K562 (cell line): ENCODE measurements around the gene ABCA1. TPM values are rescaled to one million over a fixed set of nuclear protein-coding genes. Genes with fewer than 3 reads are reported as not detected.

Experiments
- ATAC-seq: fragments of 200-7000 bp; cut with Tn5 transposase; 3 replicates; pipeline ENCODE4 v1.9.1; 2020; ENCODE audit warnings: moderate library complexity
- BruUV-seq: library from RNA; stranded (reverse); fragments of 400-500 nt; replicated peaks from 2 replicates; lab custom pipeline; 2021; lab: Mats Ljungman, UMichigan
- CTCF ChIA-PET: fragments of 300-600 bp; formaldehyde crosslinking; extraction: SDS; loops from one replicate; lab custom pipeline; 2021; ENCODE audit warnings: low intra/inter-chr PET ratio; lab: Yijun Ruan, JAX
- POLR2A ChIA-PET: fragments of 300-600, 350-650 bp; sonication (Branson Sonifier 250); formaldehyde crosslinking; extraction: SDS; loops from one replicate; lab custom pipeline; 2021; ENCODE audit warnings: antibody characterized with exemption, inconsistent platforms; lab: Yijun Ruan, JAX
- DNase-seq, 4 experiments: peaks; one replicate each; pipeline versions ENCODE4 v3.0.0 to v3.0.0-alpha.2; 2011 to 2018; ENCODE audit warnings: low spot score in 3 of 4, mixed read lengths in 3 of 4; ENCODE audit errors: extremely low read depth in 1 of 4
- FAIRE-seq: peaks from 2 replicates; lab custom pipeline; 2011; peaks lifted over from hg19 to GRCh38; lab: Jason Lieb, UNC
- H2AFZ ChIP-seq: 2 replicates; pipeline ENCODE4 v1.6.0; 2011; ENCODE audit warnings: low read depth, low read length, control low read depth, inconsistent platforms
- H3K27ac ChIP-seq: fragments of 200-600 bp; 3 replicates; pipeline ENCODE4 v1.8.0; 2011; ENCODE audit warnings: low read depth, mild to moderate bottlenecking, control low read depth, inconsistent platforms, low read length, moderate library complexity, mixed read lengths; ENCODE audit errors: extremely low read depth
- H3K27me3 ChIP-seq, 2 experiments: fragments of 300-600 bp in 1 of 2; 2 replicates in 1 of 2; 3 replicates in 1 of 2; pipeline versions ENCODE4 v1.6.0 to v1.8.0; 2011; ENCODE audit warnings: inconsistent platforms in 2 of 2, low read length in 2 of 2, mild to moderate bottlenecking in 1 of 2, mixed read lengths in 1 of 2, moderate library complexity in 1 of 2; ENCODE audit not compliant: control insufficient read depth in 2 of 2, insufficient read depth in 2 of 2
- H3K36me3 ChIP-seq: fragments of 300-600 bp; 3 replicates; pipeline ENCODE4 v1.8.0; 2011; ENCODE audit warnings: mild to moderate bottlenecking, low read length, inconsistent platforms; ENCODE audit not compliant: control insufficient read depth, insufficient read depth
- H3K4me1 ChIP-seq, 2 experiments: fragments of 200-600 bp in 1 of 2; replicated peaks in 1 of 2; 2 replicates in 1 of 2; 3 replicates in 1 of 2; pipeline versions ENCODE4 v1.5.1 to v1.8.0; 2011; ENCODE audit warnings: inconsistent platforms in 2 of 2, low read length in 2 of 2, mild to moderate bottlenecking in 1 of 2, mixed read lengths in 1 of 2, moderate library complexity in 1 of 2; ENCODE audit not compliant: control insufficient read depth in 2 of 2, insufficient read depth in 2 of 2
- H3K4me2 ChIP-seq: 2 replicates; pipeline ENCODE4 v1.6.1; 2011; ENCODE audit warnings: low read length, control low read depth, inconsistent platforms, mixed read lengths; ENCODE audit not compliant: insufficient read depth
- H3K4me3 ChIP-seq: fragments of 200-600 bp; sonication (generic), shearing (Covaris generic); 2 replicates; pipeline ENCODE4 v1.5.1; 2016; ENCODE audit warnings: control low read depth, inconsistent platforms
- H3K79me2 ChIP-seq: fragments of 200-600 bp; 3 replicates; pipeline ENCODE4 v1.8.0; 2011; ENCODE audit warnings: low read length, inconsistent platforms; ENCODE audit not compliant: control insufficient read depth, insufficient read depth
- H3K9ac ChIP-seq, 2 experiments: 2 replicates each; pipeline versions ENCODE4 v1.6.0 to v1.6.1; 2011; ENCODE audit warnings: low read depth in 2 of 2, low read length in 2 of 2, control low read depth in 1 of 2, inconsistent platforms in 1 of 2, mild to moderate bottlenecking in 1 of 2, mixed read lengths in 1 of 2; ENCODE audit not compliant: insufficient read depth in 1 of 2
- H3K9me1 ChIP-seq: one replicate; pipeline ENCODE4 v1.6.0; 2011; ENCODE audit warnings: inconsistent platforms, mild to moderate bottlenecking, low read length, moderate library complexity; ENCODE audit not compliant: control insufficient read depth, insufficient read depth
- H3K9me3 ChIP-seq: replicated peaks from 2 replicates; pipeline ENCODE4 v1.5.1; 2011; ENCODE audit warnings: low read depth, low read length, inconsistent platforms; ENCODE audit not compliant: control insufficient read depth, insufficient read depth
- H4K20me1 ChIP-seq: replicated peaks from 2 replicates; pipeline ENCODE4 v1.6.1; 2011; ENCODE audit warnings: low read length, inconsistent platforms, mixed read lengths; ENCODE audit not compliant: control insufficient read depth, insufficient read depth
- ATF1 ChIP-seq, 2 experiments: fragments of 450-650 bp in 1 of 2; IDR thresholded peaks; 2 replicates each; pipeline ENCODE4 v1.6.1; 2016; ENCODE audit warnings: missing compliant biosample characterization in 1 of 2, missing genetic modification characterization in 1 of 2
- ATF2 ChIP-seq: sonication (generic); formaldehyde crosslinking; IDR thresholded peaks from 2 replicates; pipeline ENCODE4 v1.8.1; 2022; ENCODE audit warnings: missing genetic modification reagents
- CBX1 ChIP-seq: sonication (generic); IDR thresholded peaks from 2 replicates; pipeline ENCODE4 v1.6.1; 2016; ENCODE audit warnings: antibody characterized with exemption, low read depth, mild to moderate bottlenecking
- CCNT2 ChIP-seq: IDR thresholded peaks from 2 replicates; pipeline ENCODE4 v1.6.1; 2011; ENCODE audit warnings: borderline replicate concordance, low read depth, mild to moderate bottlenecking, moderate library complexity, mixed read lengths, low read length; ENCODE audit not compliant: insufficient read length; ENCODE audit errors: extremely low read depth
- EWSR1 ChIP-seq: fragments of 450-650 bp; IDR thresholded peaks from 2 replicates; pipeline ENCODE4 v1.6.1; 2018; ENCODE audit warnings: borderline replicate concordance, mild to moderate bottlenecking, low read depth, moderate library complexity; ENCODE audit not compliant: partially characterized antibody
- HDAC8 ChIP-seq: fragments of 450-650 bp; IDR thresholded peaks from 2 replicates; pipeline ENCODE4 v1.6.1; 2016; ENCODE audit warnings: mild to moderate bottlenecking, missing genetic modification characterization, moderate library complexity, missing compliant biosample characterization
- HES1 ChIP-seq: fragments of 450-650 bp; IDR thresholded peaks from 2 replicates; pipeline ENCODE4 v1.6.1; 2016; ENCODE audit warnings: low read depth, mild to moderate bottlenecking, moderate library complexity
- HNRNPK ChIP-seq: fragments of 200-400 bp; formaldehyde crosslinking; IDR thresholded peaks from one replicate; pipeline ENCODE4 v1.6.1; 2018; ENCODE audit warnings: mild to moderate bottlenecking, low read depth, low read length; ENCODE audit not compliant: poor library complexity, severe bottlenecking
- KDM1A ChIP-seq, 2 experiments: fragments of 450-650 bp; IDR thresholded peaks; 2 replicates each; pipeline ENCODE4 v1.6.1; 2016; ENCODE audit warnings: mild to moderate bottlenecking in 2 of 2
- POLR2AphosphoS2 ChIP-seq: IDR thresholded peaks from 2 replicates; pipeline ENCODE4 v1.6.1; 2012; ENCODE audit warnings: low read length, improper control_type of control experiment
- TOE1 ChIP-seq, 2 experiments: fragments of 450-650 bp in 1 of 2; sonication (generic) in 1 of 2; formaldehyde crosslinking in 1 of 2; IDR thresholded peaks; 2 replicates each; pipeline versions ENCODE4 v1.7.1 to v1.8.0; 2016 to 2022; ENCODE audit warnings: borderline replicate concordance in 2 of 2, mild to moderate bottlenecking in 2 of 2, antibody characterized with exemption in 1 of 2, inconsistent platforms in 1 of 2, low read depth in 1 of 2, missing genetic modification reagents in 1 of 2, moderate library complexity in 1 of 2
- TRIM28 ChIP-seq: fragments of 450-650 bp; IDR thresholded peaks from 2 replicates; pipeline ENCODE4 v1.6.1; 2017
- XRCC3 ChIP-seq: fragments of 450-650 bp; IDR thresholded peaks from 2 replicates; pipeline ENCODE4 v1.6.1; 2017; ENCODE audit warnings: mild to moderate bottlenecking, moderate library complexity
- ZNF23 ChIP-seq: fragments of 250-450 bp; sonication (Bioruptor Pico); IDR thresholded peaks from 2 replicates; pipeline ENCODE4 v1.4.0; 2020; ENCODE audit warnings: mild to moderate bottlenecking
- WGBS: fragments of 100-300 bp; shearing (Covaris generic); methylation state at CpG from one replicate; pipeline ENCODE4 v1.1.6; 2016; ENCODE audit warnings: low coverage, mixed read lengths; ENCODE audit not compliant: insufficient coverage; ENCODE audit errors: missing lambda C conversion rate; 5-methylcytosine and 5-hydroxymethylcytosine counted together
- in situ Hi-C: fragments of 300-500 bp; cut with MboI; formaldehyde crosslinking; loops from 4 replicates; pipeline ENCODE4 v1.15.0; 2018; ENCODE audit warnings: inconsistent platforms, mixed read lengths
- intact Hi-C: fragments of 100-400 bp; cut with micrococcal nuclease; formaldehyde crosslinking; loops from 2 replicates; pipeline ENCODE4 v1.14.2; 2022
- polyA plus RNA-seq, 8 experiments: library from polyadenylated mRNA; depleted of rRNA in 4 of 8; stranded (reverse) in 5 of 8; unstranded in 3 of 8; fragments of >200 nt; fragmentation: Nextera tagmentation in 2 of 8; fragmentation: Illumina TruSeq in 1 of 8; extraction: Ambion mirVana in 2 of 8; extraction: Trizol in 1 of 8; gene quantifications; 2 replicates each; pipeline versions ENCODE4 v1.2.1 to v1.2.3, GENCODE V29; 2011 to 2014; ENCODE audit warnings: inconsistent platforms in 1 of 8, missing spikeins in 1 of 8
- total RNA-seq, 7 experiments: library from RNA; depleted of rRNA in 6 of 7; stranded (reverse); fragments of >200 nt in 6 of 7; fragmentation: Illumina TruSeq in 2 of 7; extraction: Trizol in 2 of 7; gene quantifications; 2 replicates each; pipeline versions ENCODE4 v1.2.1 to v1.2.3, GENCODE V29; 2011 to 2021; ENCODE audit warnings: low replicate concordance in 1 of 7

The ABCA1 gene
- total and polyA plus RNA-seq, 9 of the 15 experiments (the other 6 are each of a cell fraction or from before 2014, with no cell fraction given) = under 0.01 to 0.18 (median 0.02) TPM; not detected in 5

GRCh38 chr9:104819033-104819432, 108.9 kb downstream of the ABCA1 start:
- no peak overlapping the region for H3K27ac ChIP-seq
- DNase-seq (no peak), FAIRE-seq (no peak), ATAC-seq (no peak)
- in situ Hi-C loops (no loop called here), intact Hi-C loops (no loop called here)
- H3K27me3 ChIP-seq = peaks cover 12 to 52% of the 10 kb centered on the region in 2 experiments; a peak in 3 of 5 replicates
- TF ChIP-seq XRCC3 (no peak), EWSR1 (no peak), ATF1 (CRISPR knock-in tag; IDR thresholded peaks at IDR 0.05) (no peak), ATF1 (tag; IDR thresholded peaks at IDR 0.05) (no peak)
- H3K9me1 ChIP-seq = no peaks in the 10 kb centered on the region
- ChIA-PET POLR2A (no interaction called here), CTCF (no interaction called here)
- H3K9me3 ChIP-seq = no peaks in the 10 kb centered on the region; the same call in 1 of the 2 replicates
- H3K79me2 ChIP-seq = no peaks in the 10 kb centered on the region
- H3K36me3 ChIP-seq = no peaks in the 10 kb centered on the region
- H3K4me3 ChIP-seq = no peak overlapping the region
- H3K9ac ChIP-seq = no peak overlapping the region
- no peak overlapping the region for H3K4me2 ChIP-seq
- WGBS = 3% methylated on average over 3 of the region's 3 CpGs
- BruUV-seq = no TSS peak
- 0 out of 2 replicates have a peak, but pooled peaks cover 4% of the 10 kb centered on the region for H4K20me1 ChIP-seq
- H2AFZ ChIP-seq = no peak overlapping the region
- H3K4me1 ChIP-seq = peaks cover 0 to 2% of the 10 kb centered on the region in 2 experiments; a peak in 2 of 5 replicates

- peaks cover 0 to 2% of the 10 kb centered on the region in 2 experiments; a peak in 2 of 5 replicates for H3K4me1 ChIP-seq
- H3K9ac ChIP-seq = no peak overlapping the region
- 2% methylated on average over 7 of the region's 7 CpGs for WGBS
- no peaks in the 10 kb centered on the region for H3K79me2 ChIP-seq
- ChIA-PET CTCF (no interaction called here), POLR2A (interaction anchor here (0.6 to 1.1 kb wide), 2 partner anchors 9 to 21 kb away, joined by 3 to 4 read pairs; no protein-coding TSS in a partner anchor)
- FAIRE-seq (no peak), ATAC-seq (no peak), DNase-seq (no peak)
- in situ Hi-C loops = no loop called here
- intact Hi-C loops = no loop called here
- H3K4me3 ChIP-seq = no peak overlapping the region
- H3K4me2 ChIP-seq = no peak overlapping the region
- no peak overlapping the region for H2AFZ ChIP-seq
- H3K27me3 ChIP-seq = peaks cover 14 to 57% of the 10 kb centered on the region in 2 experiments; a peak in 3 of 5 replicates
- BruUV-seq = no TSS peak
- H3K27ac ChIP-seq = no peak overlapping the region
- 0 out of 2 replicates have a peak, but pooled peaks cover 4% of the 10 kb centered on the region for H4K20me1 ChIP-seq
- no peaks in the 10 kb centered on the region; the same call in 1 of the 2 replicates for H3K9me3 ChIP-seq
- H3K36me3 ChIP-seq = no peaks in the 10 kb centered on the region
- no peaks in the 10 kb centered on the region for H3K9me1 ChIP-seq
- TF ChIP-seq ZNF23 (CRISPR knock-in tag) (no peak), HNRNPK (no peak), TRIM28 (no peak), ATF2 (CRISPR knock-in tag) (no peak), TOE1 (IDR thresholded peaks at IDR 0.05; ENCODE audit: borderline replicate concordance) (no peak), TOE1 (CRISPR knock-in tag; IDR thresholded peaks at IDR 0.05; ENCODE audit: borderline replicate concordance, low read depth) (no peak), HDAC8 (tag) (no peak), CBX1 (no peak), HES1 (no peak), CCNT2 (no peak), KDM1A (IDR thresholded peaks at IDR 0.05) (no peak), POLR2AphosphoS2 (no peak)
These were observed 110.5 kb downstream of the ABCA1 start for GRCh38 chr9:104817437-104817836.
